Middle frontal gyrus (tissue), 1 donor: ENCODE measurements around the gene GALNT2.

ENCODE experiments used
- DNase-seq: peaks from one replicate; pipeline ENCODE4 v3.0.0-alpha.2; 2015; ENCODE audit warnings: low spot score; ENCODE audit errors: extremely low spot score

The GALNT2 gene

GRCh38 chr1:230292689-230293389, 225.8 kb downstream of the GALNT2 start:
- no peak for DNase-seq

GRCh38 chr1:230293390-230293700, 226.3 kb downstream of the GALNT2 start:
- no peak for DNase-seq

GRCh38 chr1:230295367-230295766, 228.3 kb downstream of the GALNT2 start:
- DNase-seq = no peak

- DNase-seq = no peak
These were observed 232.4 kb downstream of the GALNT2 start for GRCh38 chr1:230299191-230300006.

- DNase-seq = no peak
These were observed 233.6 kb downstream of the GALNT2 start for GRCh38 chr1:230300322-230301301.

GRCh38 chr1:230301322-230301721, 234.3 kb downstream of the GALNT2 start:
- DNase-seq = no peak

GRCh38 chr1:230301822-230302221, 234.8 kb downstream of the GALNT2 start:
- no peak for DNase-seq

GRCh38 chr1:230303069-230303468, 236.0 kb downstream of the GALNT2 start:
- no peak for DNase-seq

- no peak for DNase-seq
These were observed 236.8 kb downstream of the GALNT2 start for GRCh38 chr1:230303822-230304221.

GRCh38 chr1:230306169-230306568, 239.1 kb downstream of the GALNT2 start:
- DNase-seq = no peak

GRCh38 chr1:230307213-230307612, 240.2 kb downstream of the GALNT2 start:
- DNase-seq = no peak

- DNase-seq = no peak
These were observed 241.0 kb downstream of the GALNT2 start for GRCh38 chr1:230308039-230308438.

- no peak for DNase-seq
These were observed 241.8 kb downstream of the GALNT2 start for GRCh38 chr1:230308821-230309220.

GRCh38 chr1:230309646-230310177, 242.7 kb downstream of the GALNT2 start:
- DNase-seq = no peak

GRCh38 chr1:230310381-230311163, 243.5 kb downstream of the GALNT2 start:
- peak; percentile 65 for DNase-seq

GRCh38 chr1:230312676-230313075, 245.6 kb downstream of the GALNT2 start:
- no peak for DNase-seq

GRCh38 chr1:230313453-230314141, 246.6 kb downstream of the GALNT2 start:
- DNase-seq = no peak

- no peak for DNase-seq
These were observed 247.1 kb downstream of the GALNT2 start for GRCh38 chr1:230314142-230314470.

- no peak for DNase-seq
These were observed 248.1 kb downstream of the GALNT2 start for GRCh38 chr1:230315099-230315498.
